Gastroesophageal sphincter (tissue), 3 donors: Measurements from ENCODE around the gene CYP4V2.

Experiments
- POLR2A ChIP-seq, 2 donors: fragments of 450-650 bp; IDR thresholded peaks; one replicate each; pipeline ENCODE4 v1.6.1; 2017; ENCODE audit warnings: antibody characterized with exemption in 2 of 2, mild to moderate bottlenecking in 2 of 2, moderate library complexity in 1 of 2
- POLR2AphosphoS5 ChIP-seq: sonication (generic); formaldehyde crosslinking; IDR thresholded peaks from one replicate; pipeline ENCODE4 v1.6.1; 2017; ENCODE audit warnings: antibody characterized with exemption
- TF ChIP-seq, protein P1 (sequence below), 4 experiments: fragments of 200-600 bp in 2 of 4; fragments of 450-650 bp in 2 of 4; sonication (generic) in 1 of 4; IDR thresholded peaks; one replicate each; pipeline ENCODE4 v1.5.1; 2017 to 2019; ENCODE audit warnings: antibody characterized with exemption in 4 of 4, mild to moderate bottlenecking in 2 of 4, moderate library complexity in 2 of 4

- TF ChIP-seq, protein P1, sequence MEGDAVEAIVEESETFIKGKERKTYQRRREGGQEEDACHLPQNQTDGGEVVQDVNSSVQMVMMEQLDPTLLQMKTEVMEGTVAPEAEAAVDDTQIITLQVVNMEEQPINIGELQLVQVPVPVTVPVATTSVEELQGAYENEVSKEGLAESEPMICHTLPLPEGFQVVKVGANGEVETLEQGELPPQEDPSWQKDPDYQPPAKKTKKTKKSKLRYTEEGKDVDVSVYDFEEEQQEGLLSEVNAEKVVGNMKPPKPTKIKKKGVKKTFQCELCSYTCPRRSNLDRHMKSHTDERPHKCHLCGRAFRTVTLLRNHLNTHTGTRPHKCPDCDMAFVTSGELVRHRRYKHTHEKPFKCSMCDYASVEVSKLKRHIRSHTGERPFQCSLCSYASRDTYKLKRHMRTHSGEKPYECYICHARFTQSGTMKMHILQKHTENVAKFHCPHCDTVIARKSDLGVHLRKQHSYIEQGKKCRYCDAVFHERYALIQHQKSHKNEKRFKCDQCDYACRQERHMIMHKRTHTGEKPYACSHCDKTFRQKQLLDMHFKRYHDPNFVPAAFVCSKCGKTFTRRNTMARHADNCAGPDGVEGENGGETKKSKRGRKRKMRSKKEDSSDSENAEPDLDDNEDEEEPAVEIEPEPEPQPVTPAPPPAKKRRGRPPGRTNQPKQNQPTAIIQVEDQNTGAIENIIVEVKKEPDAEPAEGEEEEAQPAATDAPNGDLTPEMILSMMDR (IDR thresholded peaks at IDR 0.05) = no peak
- no peak for TF ChIP-seq POLR2A (IDR thresholded peaks at IDR 0.05)
- TF ChIP-seq POLR2AphosphoS5 = no peak
Measured at GRCh38 chr4:186159613-186160012, 31.8 kb upstream of the CYP4V2 start.
